ENCODE results near the gene PHTF2.

Gene PHTF2

DNA sequence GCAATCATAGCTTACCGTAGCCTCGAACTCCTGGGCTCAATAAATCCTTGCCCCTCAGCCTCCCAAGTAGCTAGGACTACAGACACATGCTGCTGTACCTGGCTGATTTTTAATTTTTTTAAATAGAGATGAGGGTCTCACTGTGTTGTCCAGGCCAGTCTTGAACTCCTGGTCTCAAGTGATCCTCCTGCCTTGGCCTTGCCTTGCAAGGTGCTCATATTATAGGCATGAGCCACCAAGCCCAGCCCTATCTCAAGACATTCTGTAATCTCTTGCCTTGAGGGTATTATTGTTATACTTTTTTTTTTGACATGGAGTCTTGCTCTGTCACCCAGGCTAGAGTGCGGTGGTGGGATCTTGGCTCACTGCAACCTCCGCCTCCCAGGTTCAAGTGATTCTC is 86.6 kb downstream of the PHTF2 start:
- no peak overlapping the region for H3K4me3 ChIP-seq (ENCODE audit: low read length)
- TF ChIP-seq, protein P1, sequence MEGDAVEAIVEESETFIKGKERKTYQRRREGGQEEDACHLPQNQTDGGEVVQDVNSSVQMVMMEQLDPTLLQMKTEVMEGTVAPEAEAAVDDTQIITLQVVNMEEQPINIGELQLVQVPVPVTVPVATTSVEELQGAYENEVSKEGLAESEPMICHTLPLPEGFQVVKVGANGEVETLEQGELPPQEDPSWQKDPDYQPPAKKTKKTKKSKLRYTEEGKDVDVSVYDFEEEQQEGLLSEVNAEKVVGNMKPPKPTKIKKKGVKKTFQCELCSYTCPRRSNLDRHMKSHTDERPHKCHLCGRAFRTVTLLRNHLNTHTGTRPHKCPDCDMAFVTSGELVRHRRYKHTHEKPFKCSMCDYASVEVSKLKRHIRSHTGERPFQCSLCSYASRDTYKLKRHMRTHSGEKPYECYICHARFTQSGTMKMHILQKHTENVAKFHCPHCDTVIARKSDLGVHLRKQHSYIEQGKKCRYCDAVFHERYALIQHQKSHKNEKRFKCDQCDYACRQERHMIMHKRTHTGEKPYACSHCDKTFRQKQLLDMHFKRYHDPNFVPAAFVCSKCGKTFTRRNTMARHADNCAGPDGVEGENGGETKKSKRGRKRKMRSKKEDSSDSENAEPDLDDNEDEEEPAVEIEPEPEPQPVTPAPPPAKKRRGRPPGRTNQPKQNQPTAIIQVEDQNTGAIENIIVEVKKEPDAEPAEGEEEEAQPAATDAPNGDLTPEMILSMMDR (conservative IDR thresholded peaks at IDR 0.05; ENCODE audit: low read depth, low read length), result no peak
- no peak for DNase-seq (ENCODE audit: low read depth)

DNA sequence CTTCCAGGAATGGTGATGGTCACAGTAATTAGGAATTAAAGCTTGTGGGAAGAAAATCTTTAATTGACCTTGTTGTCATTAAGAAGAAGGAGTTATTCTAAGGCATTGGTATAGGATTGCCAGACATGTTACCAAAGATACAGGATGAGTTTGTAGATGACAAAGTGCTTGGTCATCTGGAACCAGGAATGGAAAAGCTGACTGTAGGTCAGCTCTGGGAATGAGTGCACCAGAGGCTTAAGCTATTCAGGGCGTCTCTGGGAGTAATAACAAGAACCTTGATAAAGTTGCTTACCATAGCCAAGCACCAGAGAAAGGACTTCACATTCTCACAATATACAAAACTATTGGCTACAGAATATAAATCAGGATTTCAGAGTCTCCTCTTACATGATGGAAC is 89.0 kb downstream of the PHTF2 start:
- no peak for DNase-seq (ENCODE audit: low read depth)
- no peak overlapping the region for H3K4me3 ChIP-seq (ENCODE audit: low read length)
- TF ChIP-seq, protein P1 (conservative IDR thresholded peaks at IDR 0.05; ENCODE audit: low read depth, low read length), result no peak

DNA sequence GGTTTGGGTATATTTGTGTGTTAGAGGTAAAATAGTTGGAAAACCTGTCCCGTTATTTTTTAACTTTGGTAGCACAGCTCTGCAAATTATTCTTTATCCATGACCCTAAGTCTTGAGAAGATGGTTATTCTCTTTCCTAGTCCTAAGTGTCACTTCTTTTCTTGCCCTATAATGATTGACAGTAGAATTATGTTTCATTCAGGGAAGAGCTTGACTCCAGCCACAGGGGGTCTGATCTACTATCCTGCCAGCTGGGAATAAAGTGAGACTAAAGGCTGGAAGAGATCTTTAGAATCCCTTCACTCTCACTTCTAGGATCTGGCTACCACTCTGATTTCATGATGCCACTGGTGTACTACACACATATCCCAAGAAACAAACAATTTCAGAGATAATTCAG is 90.4 kb downstream of the PHTF2 start:
- no peak for DNase-seq (ENCODE audit: low read depth)
- TF ChIP-seq, protein P1 (conservative IDR thresholded peaks at IDR 0.05; ENCODE audit: low read depth, low read length), result no peak

DNA sequence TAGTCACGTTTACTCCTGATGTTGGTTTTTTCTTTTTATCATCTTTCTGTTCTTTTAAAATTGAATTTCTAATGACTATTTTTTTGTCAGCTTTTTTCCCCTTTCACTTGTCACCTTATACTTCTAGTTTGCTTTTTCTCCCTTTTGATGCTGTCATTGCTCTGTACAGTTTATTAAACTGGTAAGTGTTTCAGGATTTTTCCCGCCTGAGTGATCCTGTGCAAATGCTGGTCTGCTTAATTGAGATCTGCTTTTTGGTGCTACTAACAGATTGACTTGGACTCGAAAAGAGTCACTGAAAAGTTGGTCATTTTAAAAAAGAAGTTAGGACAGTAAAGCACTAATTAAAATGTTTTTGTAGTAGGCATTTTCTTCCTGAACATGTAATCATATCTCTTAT is 95.2 kb downstream of the PHTF2 start:
- no peak for DNase-seq (ENCODE audit: low read depth)
- TF ChIP-seq, protein P1 (conservative IDR thresholded peaks at IDR 0.05; ENCODE audit: low read depth, low read length), result no peak
- no peak overlapping the region for H3K4me3 ChIP-seq (ENCODE audit: low read length)

More for the DNA sequence above, 90.4 kb downstream of the PHTF2 start:
- H3K4me3 ChIP-seq (ENCODE audit: low read length), result no peak overlapping the region

DNA sequence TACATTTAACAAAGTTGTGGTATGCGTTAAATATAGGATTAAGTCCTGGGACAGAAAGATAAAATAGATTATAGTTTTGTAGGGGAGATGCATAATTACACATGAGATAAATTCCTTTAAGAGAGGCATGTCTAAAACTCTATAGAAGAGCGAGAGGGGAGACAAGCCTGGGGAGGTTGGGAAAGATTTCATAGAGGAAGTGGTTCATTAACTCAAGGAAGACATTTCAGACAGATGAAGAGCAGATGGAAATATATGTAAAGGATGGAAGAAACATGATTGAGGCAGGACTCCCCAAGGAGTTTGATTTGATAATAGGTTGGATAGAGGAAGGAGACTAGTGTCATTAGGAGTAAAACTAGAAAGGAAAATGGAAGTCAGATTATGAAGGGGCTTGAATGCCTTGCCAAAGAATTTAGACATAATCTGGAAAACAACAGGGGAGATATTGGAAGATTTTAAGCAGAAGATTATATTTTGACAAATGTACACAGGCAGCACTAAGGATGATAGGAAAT is 96.1 kb downstream of the PHTF2 start:
- DNase-seq (ENCODE audit: low read depth), result peak; percentile 23
- TF ChIP-seq, protein P1 (conservative IDR thresholded peaks at IDR 0.05; ENCODE audit: low read depth, low read length), result no peak
- H3K4me3 ChIP-seq (ENCODE audit: low read length), result no peak overlapping the region

DNA sequence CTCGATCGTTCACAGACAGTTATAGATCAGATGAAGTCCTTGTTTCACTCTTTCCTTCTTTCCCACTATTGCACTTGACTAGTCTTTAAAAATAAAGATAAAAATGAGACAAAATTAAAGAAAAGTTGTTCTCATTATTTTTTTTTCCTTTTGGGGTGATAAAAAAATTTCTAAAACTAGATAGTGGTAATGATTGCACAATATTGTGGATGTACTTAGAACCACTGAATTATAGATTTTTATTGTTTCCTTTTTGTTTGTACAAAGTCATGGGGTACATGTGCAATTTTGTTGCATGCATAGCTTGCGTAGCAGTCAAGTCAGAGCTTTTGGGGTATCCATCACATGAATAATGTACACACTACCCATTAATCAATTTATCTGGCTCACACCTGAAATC is 97.3 kb downstream of the PHTF2 start:
- DNase-seq (ENCODE audit: low read depth), result no peak
- TF ChIP-seq, protein P1 (conservative IDR thresholded peaks at IDR 0.05; ENCODE audit: low read depth, low read length), result no peak
- no peak overlapping the region for H3K4me3 ChIP-seq (ENCODE audit: low read length)

DNA sequence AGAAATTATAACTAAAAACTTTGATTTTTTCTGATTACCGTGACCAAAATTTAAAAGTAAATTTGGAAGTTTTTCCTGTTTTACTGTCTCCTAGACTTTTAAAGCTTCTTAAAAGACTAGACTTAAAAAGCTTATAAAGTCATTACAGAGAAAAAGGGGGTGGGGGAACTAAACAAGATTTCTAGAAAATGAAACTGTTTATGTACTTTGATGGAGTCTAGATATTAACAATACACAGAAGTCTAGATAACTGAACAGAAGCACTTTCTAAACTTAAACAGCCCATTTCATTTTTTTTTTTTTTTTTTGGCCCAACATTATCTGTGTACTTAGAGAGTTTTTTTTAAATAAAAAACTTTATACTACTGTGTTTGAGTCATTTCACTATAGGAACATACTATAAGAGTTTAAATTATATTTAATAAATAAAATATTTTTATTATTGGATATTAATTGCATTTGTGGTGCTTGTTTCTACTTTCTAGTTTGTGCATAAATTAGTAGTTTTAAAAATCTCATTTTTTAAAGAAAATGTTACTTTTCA is 98.5 kb downstream of the PHTF2 start:
- TF ChIP-seq, protein P1 (conservative IDR thresholded peaks at IDR 0.05; ENCODE audit: low read depth, low read length), result no peak
- H3K4me3 ChIP-seq (ENCODE audit: low read length), result no peak overlapping the region
- DNase-seq (ENCODE audit: low read depth), result no peak
